GM19351 (cell line): ENCODE results near the gene TMPRSS13.

Source experiments
- ATAC-seq: cut with Tn5 transposase; IDR thresholded peaks from one replicate; pipeline ENCODE4 v1.9.1; 2021; ENCODE audit warnings: mild to moderate bottlenecking, moderate library complexity; ENCODE audit not compliant: unreplicated experiment

TMPRSS13 gene

GRCh38 chr11:117914398-117914761 lies 14.8 kb downstream of the TMPRSS13 start:
- ATAC-seq, result no peak

- no peak for ATAC-seq
These were observed 15.3 kb downstream of the TMPRSS13 start for GRCh38 chr11:117913736-117914397.

GRCh38 chr11:117912497-117912896 lies 16.7 kb downstream of the TMPRSS13 start:
- ATAC-seq, result no peak

DNA sequence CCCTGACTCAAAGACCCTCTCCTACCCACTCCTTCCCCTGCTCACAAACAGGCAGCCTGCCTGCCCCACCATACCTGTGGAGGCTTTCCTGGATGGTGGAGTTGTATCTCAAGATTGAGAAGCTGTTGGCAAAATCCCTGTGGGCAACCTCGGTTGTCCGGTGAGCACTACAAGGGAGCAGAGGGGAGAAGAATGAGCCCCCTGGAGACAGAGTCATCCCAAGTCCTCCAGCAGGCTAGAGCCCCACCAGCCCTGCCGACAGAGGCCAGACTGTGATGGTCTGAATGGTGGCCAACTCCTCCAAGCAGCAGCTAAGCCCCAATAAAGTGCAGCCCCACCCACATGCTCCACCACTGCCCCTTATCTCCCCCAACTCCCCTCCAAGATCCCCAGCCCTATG lies 17.5 kb downstream of the TMPRSS13 start:
- ATAC-seq, result no peak

DNA sequence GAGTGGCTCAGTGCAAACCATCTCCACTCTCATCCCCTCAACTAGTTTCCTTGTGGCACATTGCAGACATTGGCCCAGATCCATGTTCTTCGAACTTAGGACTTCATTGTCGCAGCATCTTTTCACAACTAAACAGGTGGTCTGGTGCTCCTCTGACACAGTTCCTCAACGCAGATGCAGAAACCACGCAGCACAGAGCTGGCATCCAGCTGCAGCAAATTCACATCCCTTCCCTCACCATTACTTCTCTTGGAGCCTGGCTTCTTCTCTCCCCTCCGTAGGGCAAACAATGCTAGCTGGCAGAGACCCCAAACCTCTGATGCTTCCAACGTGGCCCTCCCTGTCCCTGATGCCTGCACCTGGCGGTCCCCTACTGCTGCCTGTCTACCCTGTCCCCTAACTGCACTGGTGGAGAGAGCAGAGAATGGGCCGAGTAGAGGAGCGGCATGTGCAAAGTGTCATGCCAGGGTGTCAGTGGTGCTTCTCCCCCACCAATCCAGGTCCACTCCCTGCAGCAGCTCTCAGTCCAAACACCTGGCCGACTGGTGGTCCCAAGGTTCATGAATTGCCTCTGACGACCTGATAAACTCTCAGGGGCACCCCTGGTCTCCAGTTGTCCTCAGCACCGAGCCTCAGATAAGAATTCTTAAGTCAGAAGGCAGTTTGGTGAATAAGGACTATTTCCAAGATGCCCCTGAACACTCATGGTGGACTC lies 18.1 kb downstream of the TMPRSS13 start:
- no peak for ATAC-seq

DNA sequence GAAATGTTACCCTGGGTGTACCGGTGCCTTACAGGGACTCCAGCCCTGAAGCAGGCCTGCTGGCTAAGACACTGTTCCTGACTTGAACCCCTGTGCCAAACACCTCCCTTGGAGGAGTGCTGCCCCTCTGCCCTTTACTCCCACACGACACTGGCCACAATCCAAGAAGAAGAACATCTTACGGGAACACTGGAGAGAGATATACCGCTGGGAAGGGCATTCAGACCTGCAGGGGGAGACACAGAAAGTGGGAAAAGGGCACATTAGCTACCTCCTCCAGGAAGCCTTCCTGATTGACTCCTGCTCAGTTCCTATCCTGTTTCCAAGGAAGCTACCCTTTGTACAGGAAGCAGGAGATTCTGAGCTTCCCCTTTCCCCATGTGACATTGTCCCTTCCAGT lies 18.7 kb downstream of the TMPRSS13 start:
- no peak for ATAC-seq

- ATAC-seq, result no peak
These were observed 19.4 kb downstream of the TMPRSS13 start for GRCh38 chr11:117909611-117910382.

DNA sequence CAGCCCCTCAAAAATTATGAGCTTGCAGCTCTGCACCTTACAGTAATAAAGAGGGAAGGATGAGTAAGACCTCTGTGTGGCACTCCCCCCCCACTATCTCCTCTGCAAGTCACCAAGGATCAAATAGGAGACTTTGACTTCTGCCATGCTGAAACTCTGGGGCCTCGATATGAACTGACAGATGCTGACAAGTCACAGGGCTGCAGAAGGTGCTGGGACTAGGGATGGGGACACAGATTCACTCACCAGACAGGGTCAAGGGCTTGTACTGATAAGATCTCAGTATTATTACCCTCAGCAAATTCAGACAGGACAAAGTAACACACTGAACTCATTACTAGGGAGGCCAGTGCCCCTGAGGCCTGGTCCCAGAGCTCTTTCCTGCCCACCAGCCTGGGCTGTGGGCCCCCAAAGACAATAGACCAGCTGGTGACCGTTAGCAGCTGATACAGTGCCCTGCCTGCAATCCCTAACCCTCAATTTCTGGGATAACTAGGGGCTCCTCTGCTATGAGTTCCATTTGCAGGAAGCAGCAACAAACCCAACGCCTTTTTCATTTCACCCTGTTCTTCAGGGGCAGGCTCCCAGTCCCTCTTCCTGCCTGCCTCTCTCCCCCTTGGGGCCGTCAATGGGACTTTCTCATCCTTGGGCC lies 20.1 kb downstream of the TMPRSS13 start:
- no peak for ATAC-seq

DNA sequence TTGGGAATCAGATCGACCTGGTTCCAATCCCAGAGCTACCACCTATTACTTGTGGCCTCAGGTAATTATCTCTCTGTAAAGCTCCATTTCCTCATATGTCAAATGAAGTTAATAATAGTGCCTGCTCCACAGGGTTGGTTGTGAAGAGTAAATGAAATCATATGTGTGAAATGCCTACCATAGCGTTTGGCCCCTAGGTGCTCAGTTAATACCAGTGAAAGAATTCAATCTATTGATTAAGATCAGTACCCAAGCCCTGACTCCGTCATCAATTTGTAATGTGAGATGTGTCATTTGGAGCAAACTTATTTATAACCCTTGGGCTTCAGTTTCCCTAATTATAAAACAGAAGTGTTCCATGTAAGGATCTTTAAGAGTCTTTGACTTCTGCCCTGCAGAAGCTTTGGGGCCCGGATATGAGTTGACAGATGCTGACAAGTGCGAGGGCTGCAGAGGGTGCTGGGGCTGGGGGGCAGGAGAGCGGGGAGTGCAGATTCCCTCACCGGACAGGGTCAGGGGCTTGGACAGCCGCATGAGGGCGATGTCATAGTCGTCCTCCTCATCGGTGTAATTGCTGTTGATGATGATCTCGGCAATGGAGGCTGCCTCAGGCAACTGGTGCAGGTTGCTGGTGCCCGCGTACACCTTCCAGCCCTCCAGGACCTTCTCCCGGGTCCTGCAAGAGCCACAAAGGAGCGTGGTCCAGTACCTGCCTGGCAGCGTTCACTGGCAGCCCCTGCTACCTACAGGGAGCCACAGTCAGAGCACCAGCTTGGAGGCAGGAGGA lies 20.9 kb downstream of the TMPRSS13 start:
- ATAC-seq, result no peak

- peak; percentile 89 for ATAC-seq
These were observed 21.7 kb downstream of the TMPRSS13 start for GRCh38 chr11:117907276-117908108.

DNA sequence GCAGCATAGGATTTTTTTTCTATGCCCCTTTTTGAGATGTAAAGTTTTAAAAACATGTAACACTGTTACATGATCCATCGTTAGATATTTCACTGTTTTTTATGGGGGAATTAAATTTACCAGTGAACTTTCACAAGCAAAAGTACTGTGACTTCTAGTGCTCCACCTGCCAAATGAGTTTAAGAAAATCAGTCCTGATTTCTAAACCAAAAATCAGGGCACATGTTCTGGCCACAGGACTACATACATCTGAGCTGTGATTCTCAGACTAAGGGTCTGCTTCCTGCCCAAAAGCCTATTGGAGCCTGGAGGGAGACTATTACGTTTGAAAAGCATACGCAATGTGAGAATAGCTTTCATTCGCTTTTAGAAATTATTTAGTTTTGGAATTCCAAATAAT lies 22.5 kb downstream of the TMPRSS13 start:
- ATAC-seq, result no peak

GRCh38 chr11:117906126-117906525 lies 23.1 kb downstream of the TMPRSS13 start:
- no peak for ATAC-seq

DNA sequence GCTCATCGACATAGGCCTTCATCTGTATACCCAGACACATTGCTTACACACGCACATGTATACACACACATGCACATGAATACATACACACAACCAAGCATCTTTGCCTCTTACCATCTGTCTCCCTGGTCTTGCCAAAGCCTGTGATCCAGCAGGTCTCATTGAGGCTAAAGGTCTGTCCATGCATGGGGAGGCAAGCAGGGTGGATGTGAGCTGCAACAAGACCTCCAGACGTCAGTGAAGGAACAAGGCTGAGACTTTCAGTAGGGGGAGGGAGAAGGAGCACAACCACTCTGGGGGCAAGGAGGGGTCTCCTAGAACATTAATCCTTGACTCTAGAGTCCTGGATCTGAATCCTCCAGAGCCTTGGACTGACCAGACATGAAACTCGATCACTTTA lies 23.7 kb downstream of the TMPRSS13 start:
- ATAC-seq, result no peak

GRCh38 chr11:117903505-117904382 lies 25.5 kb downstream of the TMPRSS13 start:
- no peak for ATAC-seq

DNA sequence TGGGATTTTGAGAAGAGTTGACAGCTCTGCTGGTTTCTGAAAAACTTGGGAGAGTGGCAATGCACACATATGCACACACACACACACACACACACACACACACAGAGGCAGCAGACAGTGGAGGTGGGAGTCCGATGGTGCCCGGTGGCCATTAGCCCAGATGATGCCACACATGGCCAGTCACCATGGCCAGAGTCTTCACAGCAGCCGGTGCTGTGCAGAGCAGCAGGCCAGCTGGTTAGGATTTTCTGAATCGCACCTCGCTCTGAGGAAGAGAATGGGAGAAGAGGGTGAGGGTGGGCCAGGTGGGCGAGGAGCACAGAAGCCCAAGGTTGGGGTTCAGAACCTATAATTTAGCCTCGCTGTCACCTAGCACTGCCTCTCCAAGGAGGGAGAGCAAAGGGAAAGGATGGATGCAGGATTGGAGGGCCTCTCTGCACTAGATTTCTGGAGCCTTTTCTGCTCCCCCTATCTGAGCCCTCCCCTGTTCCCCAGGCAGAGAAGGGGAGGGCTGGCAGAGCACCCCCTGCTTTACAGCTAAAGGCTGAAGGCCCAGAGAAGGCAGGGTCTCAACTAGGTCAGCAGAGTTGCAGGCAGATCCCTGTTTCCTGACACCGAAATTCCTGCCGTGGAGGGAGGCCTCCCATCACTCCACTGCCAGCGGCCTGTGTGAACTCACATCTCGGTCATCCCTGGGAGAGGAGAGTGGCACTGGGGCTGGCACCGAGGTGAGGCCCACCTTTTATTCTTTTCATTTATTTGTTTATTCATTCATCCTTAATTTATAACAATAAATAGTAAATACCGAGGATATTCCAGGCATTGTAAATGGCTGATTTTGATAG lies 27.0 kb downstream of the TMPRSS13 start:
- no peak for ATAC-seq

GRCh38 chr11:117901601-117902000 lies 27.6 kb downstream of the TMPRSS13 start:
- no peak for ATAC-seq

DNA sequence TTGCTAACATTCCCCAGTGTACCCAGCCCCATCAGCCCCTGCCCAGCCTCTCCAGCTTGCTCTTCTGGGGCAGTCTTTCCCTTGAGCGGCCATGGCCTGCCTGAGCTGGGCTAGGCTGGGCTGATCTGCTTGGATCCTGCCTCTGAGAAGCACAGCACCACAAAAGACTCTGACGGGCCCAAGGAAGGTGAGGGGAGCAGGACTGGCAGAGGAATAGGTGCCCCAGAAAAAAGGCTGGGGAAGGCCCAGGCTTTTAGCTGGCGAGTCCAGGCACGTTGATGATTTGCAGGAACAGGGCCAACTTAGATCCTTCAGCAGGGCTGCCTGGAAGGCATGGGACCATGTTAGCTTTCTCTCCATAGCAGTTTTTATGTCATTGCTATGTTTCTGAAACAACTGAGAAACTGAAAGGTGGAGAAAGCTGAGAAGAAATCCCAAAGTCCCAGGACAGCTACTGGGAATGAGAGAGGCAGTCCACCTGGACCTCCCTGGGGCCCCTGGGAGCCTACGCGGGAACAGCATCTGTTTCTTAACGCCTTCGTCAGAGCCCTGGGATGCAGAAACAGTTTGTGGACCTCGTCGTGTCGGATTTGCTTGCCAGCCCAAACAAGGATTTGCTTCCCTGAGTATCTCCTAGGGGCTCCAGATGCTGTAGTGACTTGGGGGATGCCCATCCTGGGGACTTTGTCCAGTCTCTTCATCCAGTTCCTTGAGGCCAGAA lies 28.3 kb downstream of the TMPRSS13 start:
- ATAC-seq, result no peak
